HFFc6 (cell line): Measurements from ENCODE around the gene ATP6AP2. TPM values are rescaled to one million over a fixed set of nuclear protein-coding genes. Genes with fewer than 3 reads are reported as not detected.

Experiments
- DNase-seq: peaks from one replicate; pipeline ENCODE4 v3.0.0-alpha.2; 2018
- H3K27ac Mint-ChIP-seq: 2 replicates; pipeline ENCODE4 v1.8.0; 2020; ENCODE audit warnings: mild to moderate bottlenecking, mixed read lengths
- H3K27me3 Mint-ChIP-seq: 2 replicates; pipeline ENCODE4 v1.8.0; 2021; ENCODE audit warnings: mild to moderate bottlenecking, moderate library complexity, mixed read lengths; ENCODE audit not compliant: insufficient read depth
- H3K36me3 Mint-ChIP-seq: 2 replicates; pipeline ENCODE4 v1.8.0; 2021; ENCODE audit warnings: low read depth, mixed read lengths
- H3K4me1 Mint-ChIP-seq: 2 replicates; pipeline ENCODE4 v1.8.0; 2020; ENCODE audit warnings: low read depth, mixed read lengths
- H3K4me3 Mint-ChIP-seq: 2 replicates; pipeline ENCODE4 v1.8.0; 2020; ENCODE audit warnings: mild to moderate bottlenecking, moderate library complexity, mixed read lengths
- H3K9me3 Mint-ChIP-seq: 2 replicates; pipeline ENCODE4 v1.8.0; 2020; ENCODE audit warnings: mild to moderate bottlenecking, mixed read lengths
- CTCF ChIP-seq: fragments of 200-600 bp; sonication (generic); IDR thresholded peaks from 2 replicates; pipeline ENCODE4 v1.5.0; 2021; ENCODE audit warnings: antibody characterized with exemption, mild to moderate bottlenecking
- total RNA-seq, 6 experiments: library from RNA; stranded (reverse); fragmentation: NEBNext Ultra II Directional; extraction: Animal tissue kit (Norgen Biotek cat#: 25700); gene quantifications; 2 replicates in 1 of 6; 3 replicates in 5 of 6; pipeline ENCODE4 v1.2.3, GENCODE V29; 2021

Gene ATP6AP2
- total RNA-seq, 6 experiments from 2014 or later, result 112 to 143 (median 123) TPM

GRCh38 chrX:40622479-40623138 lies 41.8 kb downstream of the ATP6AP2 start:
- no peak for TF ChIP-seq CTCF
- H3K9me3 Mint-ChIP-seq, result no peaks in the 10 kb centered on the region
- no peaks in the 10 kb centered on the region for H3K4me1 Mint-ChIP-seq
- H3K27ac Mint-ChIP-seq, result no peak overlapping the region
- DNase-seq, result no peak
- no peak overlapping the region for H3K4me3 Mint-ChIP-seq
- H3K36me3 Mint-ChIP-seq, result no peaks in the 10 kb centered on the region
- H3K27me3 Mint-ChIP-seq, result no peaks in the 10 kb centered on the region

- no peaks in the 10 kb centered on the region for H3K27me3 Mint-ChIP-seq
These were observed 42.4 kb downstream of the ATP6AP2 start, which contains the start of gene MPC1L for GRCh38 chrX:40623139-40623536. MPC1L (plus strand) TSS chrX:40623428; CDS start chrX:40623566, 138 bp downstream.

GRCh38 chrX:40623665-40624064 lies 42.9 kb downstream of the ATP6AP2 start:
- no peak overlapping the region for H3K27ac Mint-ChIP-seq
- H3K9me3 Mint-ChIP-seq, result no peaks in the 10 kb centered on the region
- no peaks in the 10 kb centered on the region for H3K36me3 Mint-ChIP-seq
- TF ChIP-seq CTCF, result no peak
- DNase-seq, result no peak
- H3K4me1 Mint-ChIP-seq, result no peaks in the 10 kb centered on the region
- no peak overlapping the region for H3K4me3 Mint-ChIP-seq
- no peaks in the 10 kb centered on the region for H3K27me3 Mint-ChIP-seq

More at GRCh38 chrX:40623139-40623536, 42.4 kb downstream of the ATP6AP2 start, which contains the start of gene MPC1L:
- no peak for DNase-seq
- no peaks in the 10 kb centered on the region for H3K36me3 Mint-ChIP-seq
- H3K4me1 Mint-ChIP-seq, result no peaks in the 10 kb centered on the region
- H3K9me3 Mint-ChIP-seq, result no peaks in the 10 kb centered on the region
- no peak within 1 kb of the TSS for H3K4me3 Mint-ChIP-seq
- no peak within 1 kb of the TSS for H3K27ac Mint-ChIP-seq
- TF ChIP-seq CTCF, result no peak

- Mint-ChIP-seq H3K4me1 (no peaks in the 10 kb centered on the region), H3K36me3 (no peaks in the 10 kb centered on the region), H3K27me3 (no peaks in the 10 kb centered on the region), H3K27ac (no peak overlapping the region), H3K9me3 (no peaks in the 10 kb centered on the region), H3K4me3 (no peak overlapping the region)
- TF ChIP-seq CTCF, result no peak
- no peak for DNase-seq
These were observed 44.5 kb downstream of the ATP6AP2 start for GRCh38 chrX:40625294-40625693.

GRCh38 chrX:40628506-40628905 lies 47.7 kb downstream of the ATP6AP2 start:
- Mint-ChIP-seq H3K27ac (no peak overlapping the region), H3K4me1 (no peaks in the 10 kb centered on the region), H3K9me3 (no peaks in the 10 kb centered on the region), H3K4me3 (no peak overlapping the region), H3K36me3 (peaks cover 13% of the 10 kb centered on the region), H3K27me3 (no peaks in the 10 kb centered on the region)
- DNase-seq, result no peak
- TF ChIP-seq CTCF, result no peak
